H54 (cell line): ENCODE measurements around the gene KRTAP9-7.

Source experiments
- DNase-seq: peaks from one replicate; pipeline ENCODE4 v3.0.0; 2011; ENCODE audit warnings: low spot score, mixed read lengths; ENCODE audit not compliant: insufficient read length
- FAIRE-seq: peaks from 3 replicates; lab custom pipeline; 2011; peaks lifted over from hg19 to GRCh38; lab: Jason Lieb, UNC
- POLR2A ChIP-seq: IDR thresholded peaks from 2 replicates; pipeline ENCODE4 v1.6.1; 2011; ENCODE audit warnings: low read depth, mild to moderate bottlenecking, low read length

KRTAP9-7 gene

GRCh38 chr17:41322903-41323895 is 47.7 kb downstream of the KRTAP9-7 start:
- TF ChIP-seq POLR2A: no peak
- no peak for DNase-seq
- FAIRE-seq: no peak

- TF ChIP-seq POLR2A: no peak
- DNase-seq (no peak), FAIRE-seq (no peak)
Measured at GRCh38 chr17:41324180-41325075, 48.9 kb downstream of the KRTAP9-7 start.

- TF ChIP-seq POLR2A: no peak
- no peak for FAIRE-seq
- DNase-seq: no peak
Measured at GRCh38 chr17:41325126-41325525, 49.6 kb downstream of the KRTAP9-7 start.

- TF ChIP-seq POLR2A: no peak
- DNase-seq: no peak
- FAIRE-seq: no peak
Measured at GRCh38 chr17:41325611-41326010, 50.1 kb downstream of the KRTAP9-7 start.
